Suprapubic skin (tissue), 4 donors: ENCODE data around the gene MECR.

Source experiments
- CTCF ChIP-seq, 2 donors: fragments of 200-600 bp in 1 of 2; fragments of 450-650 bp in 1 of 2; sonication (generic) in 1 of 2; IDR thresholded peaks; one replicate each; pipeline ENCODE4 v1.5.1; 2016 to 2019; ENCODE audit warnings: antibody characterized with exemption in 2 of 2, mild to moderate bottlenecking in 1 of 2, moderate library complexity in 1 of 2
- EP300 ChIP-seq: sonication (generic); formaldehyde crosslinking; IDR thresholded peaks from one replicate; pipeline ENCODE4 v1.6.1; 2017; ENCODE audit warnings: antibody characterized with exemption
- POLR2AphosphoS5 ChIP-seq, 3 donors: sonication (generic); formaldehyde crosslinking; IDR thresholded peaks; one replicate each; pipeline ENCODE4 v1.6.1; 2017; ENCODE audit warnings: antibody characterized with exemption in 3 of 3

- TF ChIP-seq CTCF (IDR thresholded peaks at IDR 0.05) (peak; percentile 57 to 90), EP300 (no peak), POLR2AphosphoS5 (IDR thresholded peaks at IDR 0.05) (peak in 2 of 3 donors; percentile 61 to 85)
Observed at GRCh38 chr1:29181413-29182225, 49.1 kb downstream of the MECR start, which contains the start of gene SRSF4.
